SU-DHL-6 (cell line): Measurements from ENCODE around the gene TMCO4.

Experiments used
- EZH2phosphoT487 ChIP-seq: fragments of 200-600 bp; sonication (generic), shearing (Covaris generic); conservative IDR thresholded peaks from 2 replicates; pipeline ENCODE4 v1.6.1; 2018; ENCODE audit warnings: mild to moderate bottlenecking, antibody characterized with exemption, low read length, moderate library complexity, mixed read lengths
- TF ChIP-seq, protein P1 (sequence below): fragments of 200-600 bp; sonication (generic); IDR thresholded peaks from one replicate; pipeline ENCODE4 v1.5.1; 2017; ENCODE audit warnings: antibody characterized with exemption, mild to moderate bottlenecking, low read length, moderate library complexity; ENCODE audit not compliant: insufficient read depth, poor library complexity, severe bottlenecking

DNA sequence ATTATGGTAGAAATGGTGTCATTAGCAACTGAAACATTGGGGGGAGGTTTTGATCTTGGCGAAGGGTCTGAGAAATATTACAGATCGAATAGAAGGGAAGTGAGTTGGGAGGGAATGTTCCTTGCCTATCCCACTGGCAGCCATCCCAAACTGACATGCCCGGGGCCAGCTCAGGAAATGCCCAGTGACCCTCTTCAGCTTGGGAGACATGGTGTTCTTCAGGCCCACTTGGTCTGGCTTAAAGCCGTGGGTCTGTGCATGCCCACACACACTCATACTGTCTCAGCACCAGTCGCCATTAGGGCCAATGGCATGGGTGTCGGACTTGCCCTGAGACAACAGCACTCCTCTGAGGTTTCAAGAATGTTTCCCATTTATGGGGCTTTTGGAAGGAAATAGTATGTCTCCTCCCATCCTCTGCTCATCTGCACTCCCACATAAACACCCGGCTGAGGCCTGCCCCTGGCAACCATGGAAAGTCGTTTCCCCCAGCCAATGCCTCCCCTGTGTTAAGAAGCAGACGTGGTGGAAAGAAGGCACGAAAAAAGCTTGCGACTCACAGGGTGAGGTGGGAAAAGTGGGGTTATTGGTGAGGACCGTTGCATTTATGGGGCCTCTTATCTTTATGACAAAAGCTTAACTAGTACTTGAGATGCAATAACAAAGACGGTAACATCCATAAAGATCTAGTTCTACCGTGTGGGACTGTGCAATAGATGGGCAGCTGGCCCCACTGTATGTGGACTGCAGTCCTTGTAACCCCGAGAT is 13.3 kb upstream of the TMCO4 start:
- TF ChIP-seq, protein P1, sequence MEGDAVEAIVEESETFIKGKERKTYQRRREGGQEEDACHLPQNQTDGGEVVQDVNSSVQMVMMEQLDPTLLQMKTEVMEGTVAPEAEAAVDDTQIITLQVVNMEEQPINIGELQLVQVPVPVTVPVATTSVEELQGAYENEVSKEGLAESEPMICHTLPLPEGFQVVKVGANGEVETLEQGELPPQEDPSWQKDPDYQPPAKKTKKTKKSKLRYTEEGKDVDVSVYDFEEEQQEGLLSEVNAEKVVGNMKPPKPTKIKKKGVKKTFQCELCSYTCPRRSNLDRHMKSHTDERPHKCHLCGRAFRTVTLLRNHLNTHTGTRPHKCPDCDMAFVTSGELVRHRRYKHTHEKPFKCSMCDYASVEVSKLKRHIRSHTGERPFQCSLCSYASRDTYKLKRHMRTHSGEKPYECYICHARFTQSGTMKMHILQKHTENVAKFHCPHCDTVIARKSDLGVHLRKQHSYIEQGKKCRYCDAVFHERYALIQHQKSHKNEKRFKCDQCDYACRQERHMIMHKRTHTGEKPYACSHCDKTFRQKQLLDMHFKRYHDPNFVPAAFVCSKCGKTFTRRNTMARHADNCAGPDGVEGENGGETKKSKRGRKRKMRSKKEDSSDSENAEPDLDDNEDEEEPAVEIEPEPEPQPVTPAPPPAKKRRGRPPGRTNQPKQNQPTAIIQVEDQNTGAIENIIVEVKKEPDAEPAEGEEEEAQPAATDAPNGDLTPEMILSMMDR: no peak
- TF ChIP-seq EZH2phosphoT487: no peak
